ENCODE results near the gene BORCS8. TPM values are rescaled to one million over a fixed set of nuclear protein-coding genes. Genes with fewer than 3 reads are reported as not detected.

BORCS8 gene
- total RNA-seq, 1 donor from 2014 or later = 37.8 TPM

DNA sequence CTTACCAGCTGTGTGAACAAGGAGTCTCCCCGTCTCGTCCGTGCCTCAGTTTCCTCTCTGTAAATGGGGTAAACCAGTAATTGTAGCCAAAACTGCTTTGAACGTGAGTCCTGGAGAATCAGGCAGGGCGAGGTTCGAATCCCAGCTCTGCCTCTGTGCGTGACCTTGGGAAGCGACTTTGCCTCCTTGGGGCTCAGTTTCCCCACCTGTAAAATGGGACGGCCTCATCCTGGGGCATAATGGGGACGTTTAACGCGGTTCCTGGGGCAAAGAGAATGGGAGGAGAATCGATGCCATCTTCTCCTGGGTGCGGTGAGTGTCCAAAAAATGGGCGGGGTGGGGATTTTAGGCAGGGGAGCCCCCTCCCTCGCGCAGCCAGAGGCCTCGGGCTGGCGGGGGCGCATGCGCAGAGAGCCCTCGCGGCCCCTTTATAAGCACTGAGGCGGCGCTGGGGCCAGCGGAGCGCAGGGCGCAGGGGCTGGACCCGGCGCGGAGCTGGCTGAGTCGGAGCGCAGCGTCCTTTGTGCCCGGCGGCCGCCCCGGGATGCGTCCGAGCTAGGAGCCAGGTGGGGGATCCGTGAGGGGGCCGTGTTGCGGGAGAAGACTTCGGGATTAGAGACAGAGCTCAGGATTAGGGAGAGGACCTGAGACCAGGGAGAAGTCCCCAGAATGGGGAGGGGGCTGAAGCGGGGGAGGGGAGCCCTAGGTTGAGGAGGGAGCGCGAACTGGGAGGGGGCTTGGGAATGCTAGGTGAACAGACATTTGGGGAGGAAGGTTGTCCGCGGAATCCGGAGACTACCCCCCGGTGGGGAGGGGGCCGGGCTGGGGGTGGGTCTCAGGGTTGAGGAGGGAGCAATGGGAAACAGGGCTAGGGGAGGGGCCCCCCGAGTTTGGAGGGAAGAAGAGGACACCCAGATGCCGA lies 19.8 kb upstream of the BORCS8 start, which contains the start of gene NCAN:
NCAN (plus strand) TSS at position 460 of the 922 bp plus-strand sequence. CDS start 4,996 bp downstream, outside the sequence.
- peaks cover 12% of the 10 kb centered on the region for H3K9me3 Mint-ChIP-seq
- no peaks in the 10 kb centered on the region for H3K36me3 Mint-ChIP-seq (ENCODE audit: low read depth)
- DNase-seq (ENCODE audit: low spot score) = no peak
- no peak within 1 kb of the TSS for H3K27ac Mint-ChIP-seq
- intact Hi-C loops (cut with micrococcal nuclease) = no loop called here
- H3K4me1 Mint-ChIP-seq (ENCODE audit: low read depth) = peaks cover 19% of the 10 kb centered on the region
- H3K27me3 Mint-ChIP-seq (ENCODE audit: insufficient read depth) = peaks cover 34% of the 10 kb centered on the region
- H3K4me3 Mint-ChIP-seq = no peak within 1 kb of the TSS

DNA sequence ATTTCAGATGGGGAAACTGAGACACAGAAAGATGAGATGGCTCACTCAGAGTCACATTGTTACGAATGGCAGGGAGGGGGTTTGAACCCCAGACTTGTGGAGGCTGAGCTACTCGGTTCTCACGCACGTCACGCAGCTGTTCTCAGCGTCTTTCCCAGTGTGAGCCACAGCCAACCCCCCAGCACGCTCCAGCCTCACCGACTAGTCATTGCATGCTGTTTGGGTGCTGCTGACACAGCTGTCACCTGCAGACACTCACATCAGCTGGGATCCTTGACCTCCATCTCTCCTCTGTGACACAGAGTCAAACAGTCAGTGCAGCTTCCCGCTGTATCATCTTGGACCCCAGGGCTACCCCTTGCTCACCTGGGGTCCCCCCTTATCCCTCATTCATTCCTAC lies 17.4 kb upstream of the BORCS8 start:
- Mint-ChIP-seq H3K4me3 (no peak overlapping the region), H3K36me3 (ENCODE audit: low read depth) (no peaks in the 10 kb centered on the region), H3K27ac (no peak overlapping the region), H3K9me3 (peaks cover 12% of the 10 kb centered on the region), H3K4me1 (ENCODE audit: low read depth) (peaks cover 17% of the 10 kb centered on the region), H3K27me3 (ENCODE audit: insufficient read depth) (peaks cover 28% of the 10 kb centered on the region)
- no peak for DNase-seq (ENCODE audit: low spot score)
- intact Hi-C loops (cut with micrococcal nuclease) = no loop called here

DNA sequence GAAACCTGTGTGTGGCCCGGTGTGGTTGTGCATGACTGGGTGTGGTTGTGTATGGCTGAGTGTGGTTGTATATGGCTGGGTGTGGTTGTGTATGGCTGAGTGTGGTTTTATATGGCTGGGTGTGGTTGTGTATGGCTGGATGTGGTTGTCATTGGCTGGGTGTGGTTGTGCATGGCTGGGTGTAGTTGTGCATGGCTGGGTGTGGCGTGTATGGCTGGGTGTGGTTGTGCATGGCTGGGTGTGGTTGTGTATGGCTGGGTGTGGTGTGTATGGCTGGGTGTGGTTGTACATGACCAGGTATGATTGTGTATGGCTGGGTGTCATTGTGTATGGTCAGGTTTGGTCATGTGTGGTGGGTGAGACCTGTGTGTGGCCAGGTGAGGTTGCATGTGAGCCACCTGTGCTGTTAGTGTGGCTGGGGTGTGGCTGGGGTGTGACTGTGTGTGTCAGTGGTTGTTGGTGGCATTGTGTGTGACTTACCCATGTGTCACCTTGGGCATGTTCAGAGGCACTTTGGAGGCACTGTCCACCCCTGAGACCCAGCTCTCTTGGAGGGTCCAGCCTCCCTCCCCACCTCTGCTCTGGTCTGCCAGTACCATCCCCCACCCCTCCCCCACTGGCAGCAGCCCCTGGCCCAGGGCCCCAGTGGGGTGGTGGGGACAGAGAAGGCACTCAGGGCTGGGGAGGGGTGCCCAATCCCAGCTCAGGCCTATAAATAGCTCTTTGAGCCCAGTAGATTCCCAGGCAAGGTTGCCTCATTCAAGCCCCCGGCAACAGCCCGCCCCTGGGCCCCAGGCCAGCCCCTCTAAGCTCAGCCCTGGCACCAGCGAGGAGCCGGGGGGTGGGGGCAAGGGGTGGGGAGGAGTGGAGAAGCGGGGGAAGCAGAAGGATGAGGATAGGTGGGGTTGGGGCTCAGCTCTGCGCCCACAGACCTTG lies 16.0 kb upstream of the BORCS8 start:
- DNase-seq (ENCODE audit: low spot score) = no peak
- peaks cover 2% of the 10 kb centered on the region for H3K36me3 Mint-ChIP-seq (ENCODE audit: low read depth)
- H3K4me3 Mint-ChIP-seq = peak overlapping the region; percentile 16
- H3K27me3 Mint-ChIP-seq (ENCODE audit: insufficient read depth) = peaks cover 17% of the 10 kb centered on the region
- intact Hi-C loops (cut with micrococcal nuclease) = no loop called here
- peaks cover 12% of the 10 kb centered on the region for H3K9me3 Mint-ChIP-seq
- H3K4me1 Mint-ChIP-seq (ENCODE audit: low read depth) = peaks cover 16% of the 10 kb centered on the region
- no peak overlapping the region for H3K27ac Mint-ChIP-seq

DNA sequence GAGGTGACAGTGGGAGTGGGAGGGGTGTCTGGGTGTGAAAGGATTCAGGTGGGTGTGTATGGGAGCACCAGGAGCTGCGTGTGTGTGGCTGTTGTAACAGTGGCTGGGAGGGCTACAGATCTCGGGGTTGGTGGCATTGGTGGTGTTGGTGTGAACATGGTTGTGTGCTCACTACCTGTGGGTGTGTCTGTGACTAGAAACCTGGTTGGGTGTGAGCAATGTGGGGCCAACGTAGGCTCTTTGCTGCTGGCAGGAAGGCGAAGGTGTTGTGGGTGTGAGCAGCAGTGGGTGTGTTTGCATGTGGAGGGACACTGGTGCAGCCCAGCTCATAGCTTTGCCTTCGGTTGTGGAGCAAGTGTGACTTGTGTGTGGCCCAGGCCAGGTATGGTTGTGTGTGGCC lies 15.0 kb upstream of the BORCS8 start:
- Mint-ChIP-seq H3K27ac (no peak overlapping the region), H3K4me3 (no peak overlapping the region)

DNA sequence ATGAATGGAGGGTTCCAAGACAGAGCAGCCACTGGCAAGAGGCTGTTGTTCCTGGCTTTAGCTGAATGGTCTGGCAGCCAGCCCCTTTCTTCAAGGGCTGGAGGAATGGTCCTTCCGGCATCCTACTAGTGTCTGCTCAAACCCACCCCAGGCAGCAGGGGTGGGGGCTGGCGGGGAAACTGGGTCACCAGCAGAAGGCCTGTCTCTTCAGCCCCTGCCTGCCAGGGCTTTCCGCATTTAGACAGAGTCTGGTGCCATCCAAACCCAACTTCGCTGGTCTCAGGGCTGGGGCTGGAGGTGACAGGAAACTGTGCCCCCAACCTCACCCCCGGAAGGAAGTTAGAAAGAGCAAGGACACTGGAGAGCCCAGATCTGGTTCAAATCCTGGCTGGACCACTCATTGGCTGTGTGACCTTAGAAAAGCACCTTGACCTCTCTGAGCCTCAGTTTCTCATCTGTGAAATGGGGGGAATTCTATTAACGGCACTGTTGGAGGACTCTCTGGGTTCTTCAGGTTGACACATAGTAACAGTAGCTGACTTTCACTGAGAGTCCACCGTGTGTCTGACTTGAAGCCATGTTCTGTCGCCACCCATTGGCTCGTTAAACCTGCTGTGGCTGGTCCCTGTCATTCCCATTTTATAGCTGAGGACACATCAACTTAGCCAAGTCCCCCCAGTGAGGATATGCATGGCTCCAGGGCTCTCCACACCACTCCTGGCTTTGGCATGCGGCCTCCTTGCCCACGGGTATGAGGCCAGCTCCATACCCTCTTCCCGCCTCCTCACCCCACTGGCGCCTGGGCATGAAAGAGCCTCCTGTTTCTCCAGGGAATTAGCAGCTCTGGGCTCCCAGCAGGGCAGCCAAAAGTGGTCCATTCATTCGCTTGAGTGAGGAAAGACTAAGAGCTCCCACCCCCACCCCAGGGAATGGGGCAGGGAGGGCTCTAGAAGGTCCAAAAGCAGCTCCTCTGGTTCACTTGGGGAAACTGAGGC lies 13.8 kb upstream of the BORCS8 start:
- peaks cover 12% of the 10 kb centered on the region for H3K9me3 Mint-ChIP-seq
- peaks cover 2% of the 10 kb centered on the region for H3K36me3 Mint-ChIP-seq (ENCODE audit: low read depth)
- intact Hi-C loops (cut with micrococcal nuclease) = no loop called here
- no peak overlapping the region for H3K27ac Mint-ChIP-seq
- peaks cover 4% of the 10 kb centered on the region for H3K27me3 Mint-ChIP-seq (ENCODE audit: insufficient read depth)
- DNase-seq (ENCODE audit: low spot score) = no peak
- peaks cover 20% of the 10 kb centered on the region for H3K4me1 Mint-ChIP-seq (ENCODE audit: low read depth)
- H3K4me3 Mint-ChIP-seq = no peak overlapping the region

More for the DNA sequence above, 15.0 kb upstream of the BORCS8 start:
- Mint-ChIP-seq H3K36me3 (ENCODE audit: low read depth) (peaks cover 2% of the 10 kb centered on the region), H3K9me3 (peaks cover 12% of the 10 kb centered on the region), H3K27me3 (ENCODE audit: insufficient read depth) (peaks cover 12% of the 10 kb centered on the region), H3K4me1 (ENCODE audit: low read depth) (peaks cover 20% of the 10 kb centered on the region)
- intact Hi-C loops (cut with micrococcal nuclease) = no loop called here
- DNase-seq (ENCODE audit: low spot score) = no peak

- peak overlapping the region; percentile 95 for H3K4me3 Mint-ChIP-seq
- H3K27me3 Mint-ChIP-seq (ENCODE audit: insufficient read depth) = peaks cover 2% of the 10 kb centered on the region
- H3K4me1 Mint-ChIP-seq (ENCODE audit: low read depth) = peaks cover 20% of the 10 kb centered on the region
- H3K9me3 Mint-ChIP-seq = peaks cover 12% of the 10 kb centered on the region
- peak overlapping the region; percentile 58 for H3K27ac Mint-ChIP-seq
- no peak for DNase-seq (ENCODE audit: low spot score)
- intact Hi-C loops (cut with micrococcal nuclease) = no loop called here
- H3K36me3 Mint-ChIP-seq (ENCODE audit: low read depth) = peaks cover 4% of the 10 kb centered on the region
Measured at GRCh38 chr19:19204181-19204580, 12.2 kb upstream of the BORCS8 start.

DNA sequence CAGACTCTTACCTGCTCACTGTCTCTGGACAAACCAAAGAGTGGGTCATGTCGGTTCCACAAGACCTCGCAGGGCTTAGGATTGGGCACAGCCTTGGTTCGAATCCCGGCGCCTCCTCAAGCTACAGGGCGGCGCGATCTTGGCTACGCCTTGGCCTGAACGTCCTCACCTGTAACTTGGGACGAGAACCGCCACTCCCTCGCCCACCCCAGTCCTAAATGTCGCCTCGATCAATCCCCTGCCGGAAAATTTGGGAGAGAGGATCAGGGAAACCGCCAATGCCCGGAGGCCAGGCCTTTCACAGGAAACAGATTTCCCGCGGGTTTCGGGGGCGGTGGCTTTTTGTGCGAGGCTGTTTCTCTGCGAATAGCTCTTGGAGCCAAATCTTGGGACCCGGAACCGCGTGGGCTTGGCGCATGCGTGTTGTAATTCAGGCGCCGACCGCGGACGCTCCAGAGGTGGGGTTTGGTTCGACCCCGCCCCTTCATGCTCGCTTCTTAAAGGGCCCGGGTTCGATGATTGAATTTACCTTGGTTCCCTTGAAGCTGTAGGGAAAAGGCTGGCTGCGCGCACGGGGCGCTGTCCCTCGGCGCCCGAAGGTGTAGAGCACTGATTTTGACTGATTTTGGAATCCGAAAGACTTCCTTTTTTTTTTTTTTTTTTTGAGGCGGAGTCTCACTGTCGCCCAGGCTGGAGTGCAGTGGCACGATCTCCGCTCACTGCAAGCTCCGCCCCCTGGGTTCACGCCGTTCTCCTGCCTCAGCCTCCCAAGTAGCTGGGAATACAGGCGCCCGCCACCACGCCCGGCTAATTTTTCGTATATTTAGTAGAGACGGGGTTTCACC lies 11.3 kb upstream of the BORCS8 start, which contains the start of gene NR2C2AP:
NR2C2AP (minus strand) TSS at position 403 of the 845 bp plus-strand sequence; CDS start at position 49, 354 bp downstream.
- peak within 1 kb of the TSS; percentile 95 for H3K4me3 Mint-ChIP-seq
- peak; percentile 90 for DNase-seq (ENCODE audit: low spot score)
- peaks cover 12% of the 10 kb centered on the region for H3K9me3 Mint-ChIP-seq
- H3K27me3 Mint-ChIP-seq (ENCODE audit: insufficient read depth) = peaks cover 2% of the 10 kb centered on the region
- peak within 1 kb of the TSS; percentile 89 for H3K27ac Mint-ChIP-seq
- peaks cover 5% of the 10 kb centered on the region for H3K36me3 Mint-ChIP-seq (ENCODE audit: low read depth)
- H3K4me1 Mint-ChIP-seq (ENCODE audit: low read depth) = peaks cover 20% of the 10 kb centered on the region
- intact Hi-C loops (cut with micrococcal nuclease) = loop anchor here (1.0 kb wide), 4 partner anchors 11 to 117 kb away; partner anchors contain the start of genes BORCS8, MAU2, MEF2B and RFXANK

DNA sequence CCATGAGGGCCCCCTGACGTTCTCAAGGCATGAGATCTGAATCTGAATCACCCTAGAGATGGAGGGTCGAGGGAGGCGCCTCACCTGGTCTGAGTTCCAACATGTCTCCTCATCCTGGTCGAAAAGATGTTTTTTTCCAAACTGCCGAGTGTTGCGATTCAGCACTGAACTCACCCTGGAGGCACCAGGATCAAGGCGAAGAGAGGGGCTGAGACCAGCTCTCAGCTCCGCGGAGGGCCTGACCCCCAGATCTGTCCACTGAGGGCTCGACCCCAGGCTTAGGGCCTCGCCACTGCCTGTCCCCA lies 10.7 kb upstream of the BORCS8 start:
- peaks cover 2% of the 10 kb centered on the region for H3K27me3 Mint-ChIP-seq (ENCODE audit: insufficient read depth)
- peaks cover 9% of the 10 kb centered on the region for H3K9me3 Mint-ChIP-seq
- peaks cover 18% of the 10 kb centered on the region for H3K4me1 Mint-ChIP-seq (ENCODE audit: low read depth)
- DNase-seq (ENCODE audit: low spot score) = no peak
- peak overlapping the region; percentile 95 for H3K4me3 Mint-ChIP-seq
- peaks cover 9% of the 10 kb centered on the region for H3K36me3 Mint-ChIP-seq (ENCODE audit: low read depth)
- intact Hi-C loops (cut with micrococcal nuclease) = loop anchor here (1.0 kb wide), 4 partner anchors 10 to 118 kb away; partner anchors contain the start of genes BORCS8, MAU2, MEF2B and RFXANK
- peak overlapping the region; percentile 89 for H3K27ac Mint-ChIP-seq

GRCh38 chr19:19201697-19202630 lies 10.0 kb upstream of the BORCS8 start:
- intact Hi-C loops (cut with micrococcal nuclease) = no loop called here
- no peaks in the 10 kb centered on the region for H3K27me3 Mint-ChIP-seq (ENCODE audit: insufficient read depth)
- H3K36me3 Mint-ChIP-seq (ENCODE audit: low read depth) = peaks cover 9% of the 10 kb centered on the region
- peak overlapping the region; percentile 65 for H3K27ac Mint-ChIP-seq
- peaks cover 11% of the 10 kb centered on the region for H3K4me1 Mint-ChIP-seq (ENCODE audit: low read depth)
- H3K4me3 Mint-ChIP-seq = peak overlapping the region; percentile 95
- H3K9me3 Mint-ChIP-seq = peaks cover 2% of the 10 kb centered on the region
- no peak for DNase-seq (ENCODE audit: low spot score)

DNA sequence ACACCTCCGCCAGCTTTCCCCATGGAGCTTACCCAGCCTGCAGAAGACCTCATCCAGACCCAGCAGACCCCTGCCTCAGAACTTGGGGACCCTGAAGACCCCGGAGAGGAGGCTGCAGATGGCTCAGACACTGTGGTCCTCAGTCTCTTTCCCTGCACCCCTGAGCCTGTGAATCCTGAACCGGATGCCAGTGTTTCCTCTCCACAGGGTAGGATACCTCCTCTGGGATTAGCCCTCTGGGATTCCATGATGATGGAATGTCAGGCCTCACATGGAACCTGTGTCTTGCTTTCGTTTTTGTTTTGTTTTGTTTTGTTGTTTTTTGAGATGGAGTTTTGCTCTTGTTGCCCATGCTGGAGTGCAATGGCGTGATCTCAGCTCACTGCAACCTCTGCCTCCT lies 2.0 kb upstream of the BORCS8 start:
- peaks cover 11% of the 10 kb centered on the region for H3K36me3 Mint-ChIP-seq (ENCODE audit: low read depth)
- H3K9me3 Mint-ChIP-seq = no peaks in the 10 kb centered on the region
- peak overlapping the region; percentile 99 for H3K27ac Mint-ChIP-seq
- H3K27me3 Mint-ChIP-seq (ENCODE audit: insufficient read depth) = no peaks in the 10 kb centered on the region
- intact Hi-C loops (cut with micrococcal nuclease) = loop anchor here (2.0 to 5.0 kb wide), 6 partner anchors 31 to 637 kb away; partner anchors contain the start of genes COPE, DDX49, KLHL26 and KXD1
- no peak for DNase-seq (ENCODE audit: low spot score)
- peak overlapping the region; percentile 96 for H3K4me3 Mint-ChIP-seq
- H3K4me1 Mint-ChIP-seq (ENCODE audit: low read depth) = peaks cover 20% of the 10 kb centered on the region

All from activated T-helper 1 cell treated with anti-CD3 and anti-CD28 coated beads, Interleukin-12 subunit alpha, Interleukin-12 subunit beta, Interleukin-2, Interleukin-4 antibody, amounts not matched to agents 30 ng/mL and 10 ng/mL and 1 ng/mL, durations not matched to agents 14 hours and 24 hours and 36 hours (primary cell).